ENCODE measurements around the gene AGPAT3.

AGPAT3 gene

DNA sequence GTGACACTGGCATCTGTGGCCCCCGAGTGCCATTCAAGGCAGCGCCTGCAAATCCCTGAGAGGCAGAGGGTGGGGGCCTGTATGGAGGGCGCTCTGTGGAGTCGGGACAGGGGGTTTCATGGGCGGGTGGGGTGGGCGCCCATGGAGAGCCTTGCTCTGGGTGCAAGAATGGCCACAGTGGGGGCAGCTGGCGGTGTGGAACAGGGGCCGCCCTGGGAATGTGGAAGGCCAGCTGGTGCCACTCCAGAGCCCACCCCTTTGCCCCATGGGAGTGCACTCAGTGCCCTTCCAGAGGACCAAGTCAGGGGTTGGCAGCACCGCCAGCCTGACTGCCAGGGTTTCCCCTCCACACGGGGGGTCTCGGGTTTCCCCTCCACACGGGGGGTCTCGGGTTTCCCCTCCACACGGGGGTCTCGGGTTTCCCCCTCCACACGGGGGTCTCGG lies 92.1 kb downstream of the AGPAT3 start:
- DNase-seq (ENCODE audit: low spot score) = no peak

DNA sequence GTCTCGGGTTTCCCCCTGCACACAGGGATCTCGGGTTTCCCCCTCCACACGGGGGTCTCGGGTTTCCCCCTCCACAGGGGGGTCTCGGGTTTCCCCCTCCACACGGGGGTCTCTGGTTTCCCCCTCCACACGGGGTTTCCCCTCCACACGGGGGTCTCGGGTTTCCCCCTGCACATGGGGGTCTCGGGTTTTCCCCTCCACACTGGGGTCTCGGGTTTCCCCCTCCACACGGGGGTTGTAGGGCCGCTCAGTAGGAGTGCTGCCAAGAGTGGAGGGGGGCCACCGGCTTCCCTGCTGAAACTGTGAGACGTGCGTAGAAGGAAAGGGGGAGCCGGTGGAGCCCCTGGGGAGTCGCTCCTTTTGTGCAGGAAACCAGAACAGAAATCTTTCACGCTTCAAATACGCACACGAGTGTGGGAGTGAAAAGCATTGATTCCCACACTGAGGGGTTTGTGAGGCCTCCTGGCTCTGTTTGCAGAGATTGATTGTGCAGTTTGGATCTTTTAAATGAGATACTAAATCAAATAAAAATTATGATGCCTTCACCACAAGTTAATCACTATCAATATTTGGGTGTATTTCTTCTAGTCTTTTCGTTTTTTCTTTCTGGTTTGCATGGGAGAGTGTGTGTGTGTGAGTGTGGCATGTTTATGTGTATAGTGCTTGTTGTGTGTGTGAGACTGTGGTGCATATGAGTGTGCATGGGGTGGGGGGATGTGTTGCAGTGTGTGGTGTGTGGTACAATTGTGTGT lies 92.8 kb downstream of the AGPAT3 start:
- DNase-seq (ENCODE audit: low spot score) = no peak

DNA sequence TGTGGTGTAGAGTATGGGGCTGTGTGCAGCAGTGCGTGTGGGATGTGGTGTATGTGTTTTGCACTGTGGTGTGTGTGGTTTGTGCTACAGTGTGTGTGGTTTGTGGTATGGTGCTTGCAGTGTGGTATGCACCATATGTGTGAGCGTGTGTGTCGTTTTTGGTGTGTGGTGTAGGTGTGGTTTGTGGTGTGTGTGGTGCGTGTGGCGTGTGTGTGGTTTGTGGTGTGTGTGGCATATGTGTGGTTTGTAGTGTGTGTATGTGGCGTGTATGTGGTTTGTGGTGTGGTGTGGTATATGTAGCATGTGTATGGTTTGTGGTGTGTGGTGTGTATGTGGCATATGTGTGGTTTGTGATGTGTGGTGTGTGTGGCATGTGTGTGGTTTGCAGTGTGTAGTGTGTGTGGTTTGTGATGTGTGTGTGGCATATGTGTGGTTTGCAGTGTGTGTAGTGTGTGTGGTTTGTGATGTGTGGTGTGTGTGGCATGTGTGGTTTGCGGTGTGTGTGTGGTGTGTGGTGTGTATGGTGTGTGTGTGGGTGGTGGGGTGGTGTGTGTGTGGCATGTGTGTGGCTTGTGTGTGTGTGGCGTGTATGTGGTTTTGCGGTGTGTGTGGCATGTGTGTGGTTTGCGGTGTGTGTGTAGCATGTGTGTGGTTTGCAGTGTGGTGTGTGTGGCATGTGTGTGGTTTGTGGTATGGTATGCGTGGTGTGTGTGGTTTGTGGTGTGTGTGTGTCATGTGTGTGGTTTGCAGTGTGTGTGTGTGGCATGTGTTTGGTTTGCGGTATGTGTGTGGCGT lies 93.5 kb downstream of the AGPAT3 start:
- peak; percentile 14 for DNase-seq (ENCODE audit: low spot score)

DNA sequence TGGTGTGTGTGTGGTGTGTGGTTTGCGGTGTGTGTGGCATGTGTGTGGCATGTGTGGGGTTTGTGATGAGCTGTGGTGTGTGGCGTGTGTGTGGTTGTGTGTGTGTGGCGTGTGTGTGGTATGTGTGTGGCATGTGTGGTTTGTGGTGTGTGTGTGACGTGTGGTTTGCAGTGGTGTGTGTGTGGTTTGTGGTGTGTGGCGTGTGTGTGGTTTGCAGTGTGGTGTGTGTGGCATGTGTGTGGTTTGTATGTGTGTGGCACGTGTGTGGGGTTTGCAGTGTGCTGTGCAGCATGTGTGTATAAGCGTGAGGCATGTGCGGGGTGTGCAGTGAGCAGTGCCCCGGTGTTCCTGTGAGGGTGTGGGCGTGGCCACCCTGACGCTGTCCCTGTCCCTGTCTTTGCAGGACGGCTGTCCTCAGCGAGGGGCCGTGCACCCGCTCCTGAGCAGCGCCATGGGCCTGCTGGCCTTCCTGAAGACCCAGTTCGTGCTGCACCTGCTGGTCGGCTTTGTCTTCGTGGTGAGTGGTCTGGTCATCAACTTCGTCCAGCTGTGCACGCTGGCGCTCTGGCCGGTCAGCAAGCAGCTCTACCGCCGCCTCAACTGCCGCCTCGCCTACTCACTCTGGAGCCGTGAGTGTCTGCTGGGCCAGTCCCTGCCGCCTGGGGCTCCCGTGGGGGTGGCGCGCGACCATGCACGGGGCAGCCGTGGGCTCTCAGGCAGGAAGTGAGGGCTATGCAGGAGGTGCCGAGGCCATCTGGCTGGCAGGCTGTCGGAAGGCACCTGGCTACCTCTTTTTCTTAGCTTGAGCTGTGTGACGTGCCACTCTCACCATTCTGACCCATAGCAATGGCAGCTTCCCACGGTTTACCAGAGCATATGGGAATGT lies 94.5 kb downstream of the AGPAT3 start:
- DNase-seq (ENCODE audit: low spot score) = no peak

DNA sequence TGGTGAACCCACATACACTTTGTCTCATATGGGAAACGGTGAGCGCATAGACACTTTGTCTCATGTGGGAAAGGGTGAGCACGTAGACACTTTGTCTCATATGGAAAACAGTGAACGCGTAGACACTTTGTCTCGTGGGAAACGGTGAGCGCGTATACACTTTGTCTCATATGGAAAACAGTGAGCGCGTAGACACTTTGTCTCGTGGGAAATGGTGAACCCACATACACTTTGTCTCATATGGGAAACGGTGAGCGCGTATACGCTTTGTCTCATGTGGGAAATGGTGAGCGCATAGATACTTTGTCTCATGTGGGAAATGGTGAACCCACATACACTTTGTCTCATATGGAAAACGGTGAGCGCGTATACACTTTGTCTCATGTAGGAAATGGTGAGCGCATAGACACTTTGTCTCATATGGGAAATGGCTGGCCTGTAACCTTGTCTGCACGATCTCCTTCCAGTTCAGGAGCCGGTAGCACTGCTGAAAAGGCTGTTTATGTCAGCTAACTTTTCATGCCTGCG lies 96.4 kb downstream of the AGPAT3 start:
- DNase-seq (ENCODE audit: low spot score) = no peak

DNA sequence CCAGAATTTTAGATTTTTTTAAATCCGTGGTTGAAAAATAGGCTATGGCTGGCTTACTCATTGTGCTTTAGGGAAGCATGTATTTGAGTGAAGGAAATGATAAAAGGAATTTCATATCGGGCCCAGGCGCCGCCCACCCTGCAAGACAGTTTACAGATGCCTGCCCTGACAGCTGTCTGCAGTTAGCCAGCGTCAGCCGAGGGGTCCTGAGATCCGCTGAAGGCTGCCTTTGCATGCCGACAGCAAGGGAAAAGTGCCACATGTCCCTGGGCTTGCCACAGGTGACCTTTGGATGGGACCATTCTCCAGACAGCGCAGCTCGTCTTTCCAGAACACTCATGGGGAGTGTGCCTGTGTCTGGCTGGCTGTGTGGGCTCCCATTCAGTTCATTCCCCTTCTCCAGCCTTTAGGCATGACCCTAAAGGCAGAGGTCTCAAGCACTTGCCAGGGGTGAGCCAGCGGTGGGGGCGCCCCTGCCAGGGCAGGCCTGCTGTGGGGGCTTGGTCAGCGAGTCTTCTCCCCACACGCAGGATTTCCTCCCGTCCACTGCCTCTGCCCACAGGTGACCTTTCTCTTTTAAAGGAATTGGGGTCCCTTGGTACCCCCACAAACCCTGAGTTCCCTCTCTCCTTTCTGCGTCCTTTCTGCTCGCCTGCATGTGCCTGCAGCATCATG lies 101.0 kb downstream of the AGPAT3 start:
- DNase-seq (ENCODE audit: low spot score) = no peak

DNA sequence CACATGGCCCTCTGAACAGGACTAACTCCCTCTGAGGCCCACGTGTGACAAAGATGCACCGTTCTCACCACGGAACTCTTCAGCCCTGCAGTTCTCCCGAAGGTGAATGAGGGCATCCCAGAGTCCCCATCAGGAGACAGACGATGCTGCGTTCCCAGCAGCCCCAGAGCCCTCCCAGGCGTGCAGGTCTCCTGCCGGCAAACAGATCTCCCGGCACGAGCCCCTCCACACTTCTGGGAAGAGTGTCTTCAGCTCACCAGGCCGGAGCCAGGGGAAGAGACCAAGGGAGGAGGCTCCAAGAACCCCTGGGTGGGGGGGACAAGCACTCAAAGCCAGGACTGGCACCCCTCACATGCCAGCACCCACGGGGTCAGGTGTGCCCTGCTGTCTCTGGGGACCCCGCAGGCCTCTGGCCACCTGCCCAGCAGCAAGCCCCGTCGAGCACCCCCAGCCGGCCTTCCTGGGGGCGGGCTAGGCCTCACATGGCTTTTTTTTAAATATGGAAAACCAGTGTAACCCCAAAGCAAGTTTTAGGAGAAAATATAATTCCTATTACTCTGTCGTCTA lies 102.0 kb downstream of the AGPAT3 start:
- DNase-seq (ENCODE audit: low spot score) = no peak

DNA sequence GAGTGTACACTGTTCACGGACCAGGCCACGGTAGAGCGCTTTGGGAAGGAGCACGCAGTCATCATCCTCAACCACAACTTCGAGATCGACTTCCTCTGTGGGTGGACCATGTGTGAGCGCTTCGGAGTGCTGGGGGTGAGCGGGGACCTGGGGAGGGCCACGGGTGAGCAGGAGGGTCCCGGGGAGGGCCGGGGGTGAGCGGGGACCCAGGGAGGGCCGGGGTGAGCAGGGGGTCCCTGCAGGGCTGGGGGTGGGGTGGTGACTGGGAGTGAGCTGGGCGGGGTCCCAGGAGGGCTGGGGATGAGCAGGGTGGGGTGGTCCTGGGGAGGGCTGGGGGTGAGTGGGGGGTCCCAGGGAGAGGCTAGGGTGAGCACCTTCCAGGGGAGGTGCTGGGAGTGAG lies 103.0 kb downstream of the AGPAT3 start:
- DNase-seq (ENCODE audit: low spot score) = no peak

DNA sequence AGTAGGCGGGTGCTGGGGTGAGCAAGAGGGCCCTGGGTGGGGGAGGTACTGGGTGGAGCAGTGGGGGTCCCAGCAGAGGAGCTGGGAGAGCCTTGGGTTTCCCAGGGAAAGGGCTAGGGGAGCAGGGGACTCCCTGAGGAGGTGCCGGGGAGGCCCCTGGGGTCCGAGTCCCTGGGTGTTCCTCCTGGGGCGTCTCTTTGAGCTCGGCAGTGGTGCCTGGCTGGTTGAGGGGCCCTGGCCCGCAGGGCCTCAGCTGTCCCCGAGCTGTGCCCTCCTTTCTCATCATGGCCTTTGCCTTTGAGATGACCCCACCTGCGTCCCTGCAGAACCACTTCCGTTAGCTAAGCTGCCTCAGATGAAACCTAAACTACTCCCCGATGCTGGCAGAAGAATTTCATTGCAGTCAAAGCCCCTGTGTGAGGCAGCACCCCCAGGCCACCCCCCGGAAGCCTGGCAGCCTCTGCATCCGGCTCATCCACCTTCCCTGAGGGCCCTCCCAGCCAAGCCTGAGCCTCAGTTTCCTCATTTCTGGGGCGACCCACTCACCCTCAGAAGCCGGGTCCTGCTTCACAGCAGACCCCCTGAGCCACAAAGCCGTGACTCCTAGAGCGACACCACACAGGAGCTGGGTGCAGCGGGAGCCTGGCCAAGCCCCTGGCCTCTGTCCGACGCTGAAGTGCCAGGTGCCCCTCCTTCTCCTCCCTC lies 103.5 kb downstream of the AGPAT3 start:
- no peak for DNase-seq (ENCODE audit: low spot score)

DNA sequence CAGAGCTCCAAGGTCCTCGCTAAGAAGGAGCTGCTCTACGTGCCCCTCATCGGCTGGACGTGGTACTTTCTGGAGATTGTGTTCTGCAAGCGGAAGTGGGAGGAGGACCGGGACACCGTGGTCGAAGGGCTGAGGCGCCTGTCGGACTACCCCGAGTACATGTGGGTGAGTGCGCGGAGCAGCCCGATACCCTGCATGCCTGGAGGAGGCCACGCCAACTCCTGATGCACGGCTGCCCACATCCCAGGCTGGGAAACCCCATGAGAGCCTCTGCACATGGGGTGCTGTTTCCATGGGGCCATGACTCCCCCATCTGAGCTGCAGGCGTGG lies 104.1 kb downstream of the AGPAT3 start:
- no peak for DNase-seq (ENCODE audit: low spot score)

DNA sequence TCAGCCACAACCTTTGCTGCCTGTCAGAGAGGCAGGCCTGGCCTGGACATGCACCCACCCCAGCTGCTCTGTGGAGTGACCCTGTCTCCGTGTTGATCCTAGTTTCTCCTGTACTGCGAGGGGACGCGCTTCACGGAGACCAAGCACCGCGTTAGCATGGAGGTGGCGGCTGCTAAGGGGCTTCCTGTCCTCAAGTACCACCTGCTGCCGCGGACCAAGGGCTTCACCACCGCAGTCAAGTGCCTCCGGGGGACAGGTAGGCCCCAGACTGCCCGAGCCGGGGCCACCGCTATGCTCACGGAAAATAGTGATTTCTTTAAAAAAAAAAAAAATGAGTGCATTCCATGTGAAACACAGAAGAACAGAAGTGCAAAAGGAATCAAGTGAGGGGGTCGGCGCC lies 105.5 kb downstream of the AGPAT3 start:
- no peak for DNase-seq (ENCODE audit: low spot score)

DNA sequence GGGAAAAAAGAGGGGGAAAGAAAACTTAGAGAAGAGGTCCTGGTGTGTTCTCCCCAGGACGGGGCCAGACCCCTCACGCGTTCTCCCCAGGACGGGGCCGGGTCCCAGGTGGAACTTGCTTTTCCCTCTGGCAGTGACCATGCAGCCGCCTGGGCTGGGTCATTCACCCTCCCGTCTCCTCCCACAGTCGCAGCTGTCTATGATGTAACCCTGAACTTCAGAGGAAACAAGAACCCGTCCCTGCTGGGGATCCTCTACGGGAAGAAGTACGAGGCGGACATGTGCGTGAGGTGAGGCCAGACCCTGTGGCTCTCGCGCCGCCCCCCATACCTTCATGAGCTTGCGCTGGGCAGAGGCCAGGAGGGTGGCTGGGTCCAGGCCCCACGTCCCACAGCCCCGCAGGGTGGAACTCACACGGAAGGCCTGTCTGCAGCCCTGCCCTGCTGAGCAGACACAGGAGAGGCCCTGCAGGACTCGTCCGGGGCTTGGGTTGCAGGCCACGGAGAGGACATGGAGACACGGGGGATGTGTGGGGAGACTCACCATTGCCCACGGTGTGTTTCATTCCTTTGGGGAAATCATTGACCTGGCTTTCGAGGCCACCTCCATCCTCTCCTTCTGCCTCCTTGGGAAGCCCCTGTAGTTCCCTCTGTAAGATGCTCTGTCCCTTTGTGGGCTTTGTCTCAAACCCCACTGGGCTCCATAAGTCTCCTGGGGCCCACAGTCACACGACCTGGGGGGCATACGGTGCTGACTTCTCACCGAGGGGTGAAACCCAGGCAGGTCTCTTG lies 106.4 kb downstream of the AGPAT3 start:
- no peak for DNase-seq (ENCODE audit: low spot score)

DNA sequence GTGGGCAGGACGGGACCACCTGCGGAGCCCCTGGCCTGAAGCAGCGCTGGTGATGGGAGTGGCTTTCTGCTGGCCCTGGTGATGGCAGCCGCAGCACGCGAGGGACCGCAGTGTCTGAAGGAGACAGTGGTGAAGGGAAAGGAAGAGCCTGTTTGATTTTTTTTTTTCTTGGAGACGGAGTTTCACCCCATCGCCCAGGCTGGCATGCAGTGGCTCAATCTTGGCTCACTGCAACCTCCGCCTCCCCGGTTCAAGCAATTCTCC lies 106.9 kb downstream of the AGPAT3 start:
- DNase-seq (ENCODE audit: low spot score) = no peak

DNA sequence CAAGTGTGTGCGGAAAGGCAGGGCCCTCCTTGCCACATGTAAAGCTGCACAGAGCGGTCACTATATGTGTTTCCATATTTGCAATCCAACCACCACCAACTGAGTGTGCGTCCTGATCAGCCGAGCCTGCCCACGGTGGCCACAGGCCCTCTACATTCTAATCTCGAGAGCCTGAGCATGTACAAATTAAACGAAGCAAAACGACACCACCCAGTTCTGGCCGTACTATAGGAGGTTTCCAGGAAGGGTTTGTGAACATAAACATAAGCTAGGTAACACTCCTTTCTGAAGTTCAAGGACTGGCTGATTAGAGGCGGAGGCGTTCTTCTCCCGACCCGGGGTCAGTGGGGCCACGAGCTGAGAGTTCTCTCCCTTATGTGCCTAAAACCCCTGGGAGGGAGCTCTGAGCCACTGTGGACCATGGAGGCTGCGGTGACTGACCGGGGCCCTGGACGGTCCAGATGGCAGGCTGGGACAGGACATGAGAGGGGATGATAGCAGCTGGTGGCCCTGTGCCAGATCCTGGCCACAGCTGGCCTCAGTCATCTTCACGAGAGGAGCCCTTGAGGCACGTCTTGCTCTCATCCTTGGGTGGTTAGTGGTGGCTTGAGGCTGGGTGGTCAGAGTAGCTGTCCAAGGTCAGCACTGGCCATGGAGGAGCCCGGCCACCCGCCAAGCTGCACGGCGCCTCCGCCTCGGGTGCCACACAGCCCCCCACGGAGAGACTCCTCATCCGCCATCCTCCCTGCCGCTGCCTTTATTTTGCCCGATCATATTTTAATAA lies 108.0 kb downstream of the AGPAT3 start:
- DNase-seq (ENCODE audit: low spot score) = no peak

DNA sequence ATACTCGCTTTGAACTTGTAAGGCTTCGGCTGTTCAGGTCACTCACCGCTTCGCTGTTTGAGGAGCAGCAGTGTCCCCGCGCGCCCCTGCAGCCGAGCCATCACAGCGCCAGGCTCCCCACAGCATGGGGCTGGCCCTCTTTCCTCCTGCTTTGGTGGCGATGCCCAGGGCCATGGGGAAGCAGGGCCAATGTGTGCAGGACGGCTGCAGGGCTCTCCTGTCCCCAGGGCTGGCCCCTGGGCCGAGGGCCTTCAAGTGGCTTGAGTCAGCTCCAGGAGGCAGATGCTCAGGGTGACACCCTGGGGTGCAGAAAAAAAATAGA lies 108.6 kb downstream of the AGPAT3 start:
- DNase-seq (ENCODE audit: low spot score) = no peak

DNA sequence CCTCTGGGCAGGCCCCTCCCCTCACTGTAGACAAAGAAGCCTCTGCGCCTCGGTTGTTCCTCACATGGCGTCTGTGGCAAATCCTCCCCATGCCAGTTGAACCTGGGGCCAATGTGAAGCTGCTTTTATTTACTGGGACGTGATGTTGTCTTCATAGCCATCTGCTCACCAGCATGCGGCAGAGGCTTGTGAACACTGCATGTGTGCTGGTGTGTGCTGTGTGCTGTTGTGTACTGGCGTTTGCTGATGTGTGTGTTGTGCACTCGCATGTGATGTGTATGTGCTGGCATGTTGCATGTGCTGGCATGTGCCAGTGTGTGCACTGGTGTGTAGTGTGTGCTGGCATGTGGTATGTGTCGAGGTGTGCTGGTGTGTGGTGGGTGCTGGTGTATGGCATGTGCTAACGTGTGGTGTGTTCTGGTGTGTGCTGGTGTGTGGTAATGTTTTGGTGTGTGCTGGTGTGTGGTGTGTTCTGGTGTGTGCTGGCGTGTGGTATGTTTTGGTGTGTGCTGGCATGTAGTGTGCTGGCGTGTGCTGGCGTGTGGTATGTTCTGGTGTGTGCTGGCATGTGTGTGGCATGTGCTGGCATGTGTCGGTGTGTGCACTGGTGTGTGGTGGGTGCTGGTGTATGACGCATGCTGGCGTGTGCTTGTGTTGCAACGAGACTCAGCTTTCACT lies 109.9 kb downstream of the AGPAT3 start:
- no peak for DNase-seq (ENCODE audit: low spot score)

DNA sequence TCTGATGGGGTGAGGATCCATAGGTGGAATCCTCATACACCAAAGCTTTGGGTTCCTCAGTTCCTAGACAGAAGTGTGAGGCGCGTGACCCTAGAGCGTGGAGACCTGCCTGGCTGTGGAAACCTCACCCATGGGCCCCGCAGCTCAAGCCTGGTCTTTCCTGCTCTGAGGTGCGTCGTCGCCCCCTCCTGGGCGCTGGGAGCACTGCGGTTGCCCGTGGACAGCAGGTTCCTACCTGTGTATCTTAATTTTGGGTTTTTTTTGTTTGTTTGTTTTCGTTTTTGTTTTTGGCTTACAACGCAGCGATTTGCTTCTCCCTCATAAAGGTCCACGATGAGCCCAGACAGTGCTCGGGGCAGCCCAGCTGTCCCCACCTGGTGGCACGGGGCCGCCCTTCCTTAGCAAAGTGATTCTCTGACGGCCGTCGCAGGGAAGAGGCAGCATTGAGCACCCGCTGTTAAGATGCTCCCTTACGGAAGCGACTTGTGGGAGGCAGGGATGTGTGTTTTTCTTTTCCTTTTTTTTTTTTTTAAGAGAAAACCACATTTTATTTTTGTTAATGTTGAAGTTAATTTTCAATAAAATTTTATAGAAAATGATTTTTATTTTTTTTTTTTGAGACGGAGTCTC lies 110.6 kb downstream of the AGPAT3 start:
- DNase-seq (ENCODE audit: low spot score) = peak; percentile 80

DNA sequence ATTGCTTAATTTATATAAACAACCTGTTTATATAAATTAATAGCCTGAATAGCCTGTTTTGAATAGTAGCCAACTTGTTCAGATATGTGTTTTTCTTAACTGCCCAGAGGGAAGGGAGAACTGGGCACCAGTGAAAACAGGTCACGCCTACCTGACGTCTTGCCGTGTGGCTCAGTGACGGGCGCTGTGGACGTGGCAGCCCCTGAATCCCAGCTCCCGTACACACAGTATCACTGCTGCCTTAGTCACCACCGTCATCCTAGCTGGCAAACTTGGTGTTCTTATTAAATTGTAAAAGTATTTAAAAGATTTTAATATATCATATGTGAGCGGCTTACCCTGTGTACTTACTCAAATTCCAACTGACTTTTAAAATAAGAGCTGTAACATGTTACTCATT lies 111.6 kb downstream of the AGPAT3 start:
- DNase-seq (ENCODE audit: low spot score) = no peak

DNA sequence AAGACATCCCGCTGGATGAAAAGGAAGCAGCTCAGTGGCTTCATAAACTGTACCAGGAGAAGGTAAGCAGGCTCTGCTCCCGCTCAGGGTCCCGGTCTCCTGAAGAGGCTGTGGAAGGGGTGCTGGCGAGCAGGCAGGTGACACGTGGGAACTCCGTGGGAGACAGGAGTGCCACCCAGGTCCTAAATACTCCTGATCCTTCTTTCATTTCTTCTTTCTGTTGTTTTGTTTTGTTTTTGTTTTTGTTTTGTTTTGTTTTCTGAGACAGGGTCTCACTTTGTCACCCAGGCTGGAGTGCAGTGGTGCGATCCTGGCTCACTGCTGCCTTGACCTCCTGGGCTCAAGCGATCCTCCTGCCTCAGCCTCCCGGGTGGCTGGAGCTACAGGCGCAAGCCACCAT lies 113.0 kb downstream of the AGPAT3 start:
- DNase-seq (ENCODE audit: low spot score) = no peak

All from CD4-positive, alpha-beta T cell treated with Interleukin-15 for 4 hours (primary cell).